Neural cell (in vitro differentiated cells): ENCODE results near the gene COP1.

ENCODE experiments used
- EP300 ChIP-seq: fragments of 450-650 bp; conservative IDR thresholded peaks from 2 replicates; pipeline ENCODE4 v1.6.1; 2014; ENCODE audit warnings: antibody characterized with exemption, mild to moderate bottlenecking, moderate library complexity; ENCODE audit not compliant: poor library complexity, severe bottlenecking
- EZH2 ChIP-seq: fragments of 200-600, 300-800 bp; shearing (Covaris generic), sonication (generic); IDR thresholded peaks from 2 replicates; pipeline ENCODE4 v1.6.1; 2014; ENCODE audit warnings: antibody characterized with exemption, low read length, borderline replicate concordance, mild to moderate bottlenecking; ENCODE audit not compliant: insufficient read depth, poor library complexity, severe bottlenecking
- MXI1 ChIP-seq: fragments of 450-650 bp; conservative IDR thresholded peaks from 2 replicates; pipeline ENCODE4 v1.6.1; 2014; ENCODE audit warnings: antibody characterized with exemption, mild to moderate bottlenecking; ENCODE audit not compliant: poor library complexity, severe bottlenecking
- POLR2AphosphoS5 ChIP-seq: IDR thresholded peaks from 2 replicates; pipeline ENCODE4 v1.6.1; 2012
- SMC3 ChIP-seq: fragments of 450-650 bp; conservative IDR thresholded peaks from 2 replicates; pipeline ENCODE4 v1.6.1; 2014; ENCODE audit warnings: antibody characterized with exemption, mild to moderate bottlenecking, moderate library complexity; ENCODE audit not compliant: poor library complexity
- TAF1 ChIP-seq: IDR thresholded peaks from 2 replicates; pipeline ENCODE4 v1.6.1; 2012; ENCODE audit warnings: low read depth
- TF ChIP-seq, protein P1 (sequence below): fragments of 450-650 bp; IDR thresholded peaks from 2 replicates; pipeline ENCODE4 v1.5.1; 2014; ENCODE audit warnings: antibody characterized with exemption, mild to moderate bottlenecking, moderate library complexity; ENCODE audit not compliant: poor library complexity, severe bottlenecking

DNA sequence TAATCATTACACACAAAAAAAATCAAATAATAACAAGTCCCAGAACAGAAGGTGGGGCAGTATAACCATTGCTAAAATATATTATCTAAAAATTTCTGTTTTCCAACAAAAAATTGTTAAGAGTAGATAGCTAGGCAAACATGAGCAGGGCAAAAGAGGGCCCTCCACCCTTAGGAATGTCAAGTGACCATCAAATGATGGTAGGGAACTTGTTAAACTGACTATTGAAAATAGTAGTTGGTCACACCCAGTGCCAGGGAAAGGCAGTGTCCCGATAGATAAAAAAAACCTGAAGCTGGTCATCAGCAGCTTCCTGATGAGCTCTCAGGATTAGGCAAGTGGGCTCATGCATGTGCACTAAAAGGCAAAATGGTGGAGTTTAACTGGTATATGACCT lies 18.4 kb upstream of the COP1 start:
- TF ChIP-seq TAF1 (no peak), MXI1 (no peak), EZH2 (no peak), EP300 (no peak), SMC3 (no peak), POLR2AphosphoS5 (no peak)
- TF ChIP-seq, protein P1, sequence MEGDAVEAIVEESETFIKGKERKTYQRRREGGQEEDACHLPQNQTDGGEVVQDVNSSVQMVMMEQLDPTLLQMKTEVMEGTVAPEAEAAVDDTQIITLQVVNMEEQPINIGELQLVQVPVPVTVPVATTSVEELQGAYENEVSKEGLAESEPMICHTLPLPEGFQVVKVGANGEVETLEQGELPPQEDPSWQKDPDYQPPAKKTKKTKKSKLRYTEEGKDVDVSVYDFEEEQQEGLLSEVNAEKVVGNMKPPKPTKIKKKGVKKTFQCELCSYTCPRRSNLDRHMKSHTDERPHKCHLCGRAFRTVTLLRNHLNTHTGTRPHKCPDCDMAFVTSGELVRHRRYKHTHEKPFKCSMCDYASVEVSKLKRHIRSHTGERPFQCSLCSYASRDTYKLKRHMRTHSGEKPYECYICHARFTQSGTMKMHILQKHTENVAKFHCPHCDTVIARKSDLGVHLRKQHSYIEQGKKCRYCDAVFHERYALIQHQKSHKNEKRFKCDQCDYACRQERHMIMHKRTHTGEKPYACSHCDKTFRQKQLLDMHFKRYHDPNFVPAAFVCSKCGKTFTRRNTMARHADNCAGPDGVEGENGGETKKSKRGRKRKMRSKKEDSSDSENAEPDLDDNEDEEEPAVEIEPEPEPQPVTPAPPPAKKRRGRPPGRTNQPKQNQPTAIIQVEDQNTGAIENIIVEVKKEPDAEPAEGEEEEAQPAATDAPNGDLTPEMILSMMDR: no peak
